Cerebellar nuclear complex (tissue), 1 donor: Measurements from ENCODE around the gene CDK5RAP2.

Experiments used
- DNase-seq, 2 experiments: peaks; one replicate each; lab custom pipeline; 2025; lab: John Stamatoyannopoulos, UW

The CDK5RAP2 gene

GRCh38 chr9:120348951-120349429 lies 231.0 kb downstream of the CDK5RAP2 start:
- DNase-seq: no peak

- no peak for DNase-seq
Observed at GRCh38 chr9:120345379-120345778, 234.6 kb downstream of the CDK5RAP2 start.

- no peak for DNase-seq
Observed at GRCh38 chr9:120344230-120344629, 235.7 kb downstream of the CDK5RAP2 start.

DNA sequence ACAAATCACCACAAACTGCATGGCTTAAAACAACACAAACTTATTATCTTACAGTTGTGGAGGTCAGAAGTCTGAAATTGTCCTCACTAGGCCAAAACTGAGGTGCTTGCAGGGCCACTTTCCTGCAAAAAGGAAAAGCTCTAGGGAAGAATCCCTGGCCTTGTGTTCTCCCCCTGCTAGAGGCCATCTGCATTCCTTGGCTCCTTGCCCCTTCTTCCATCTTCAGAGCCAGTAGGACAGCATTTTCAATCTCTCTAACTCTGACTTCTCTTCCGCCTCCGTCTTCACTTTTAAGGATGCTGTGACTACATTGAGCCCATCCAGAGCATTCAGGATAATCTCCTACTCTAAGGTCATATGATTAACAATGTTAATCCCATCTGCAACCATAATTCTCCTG lies 236.6 kb downstream of the CDK5RAP2 start:
- DNase-seq: peak in 1 of 2 experiments; percentile 12
